Hair follicle dermal papilla cell (primary cell): ENCODE data around the gene HMGA1. TPM values are rescaled to one million over a fixed set of nuclear protein-coding genes. Genes with fewer than 3 reads are reported as not detected.

ENCODE experiments used
- small RNA-seq: library from RNA; depleted of rRNA; stranded (forward); fragments of <200 nt; gene quantifications from one replicate; pipeline ENCODE3, GENCODE V24; 2012
- total RNA-seq: library from RNA; depleted of rRNA; stranded (reverse); fragments of >200 nt; gene quantifications from 2 replicates; pipeline ENCODE4 v1.2.3, GENCODE V29; 2012

The HMGA1 gene
- total RNA-seq: 46.4 and 70.6 TPM in 2 replicates

GRCh38 chr6:34236443-34237315 is at the start of gene HMGA1:
HMGA1 (plus strand) TSS chr6:34236873; CDS start chr6:34240781, 3,908 bp downstream.

GRCh38 chr6:34248727-34249468 is 12.2 kb downstream of the HMGA1 start, which contains the start of gene SMIM29:
SMIM29 (minus strand) TSS chr6:34249006; CDS start chr6:34247791, 1,215 bp downstream.

Small RNA genes within 50 kb of the gene (small RNA-seq; reads per million reads assigned to genes)
- not detected for gene MIR6835

Other genes with a start within 250 kb of the HMGA1 start
- not detected in 2 replicates for gene GRM4, start 90.8 kb upstream of the HMGA1 start, total RNA-seq
- 17.0 and 24.3 TPM in 2 replicates for gene SMIM29, start 12.1 kb downstream of the HMGA1 start, total RNA-seq
- 31.7 and 38.9 TPM in 2 replicates for gene NUDT3, start 155.8 kb downstream of the HMGA1 start, total RNA-seq
- gene RPS10, start 189.2 kb downstream of the HMGA1 start, total RNA-seq: 1,414 and 1,516 TPM in 2 replicates
- under 0.01 TPM in 1 of 2 replicates, not detected in the other for gene PACSIN1, start 229.2 kb downstream of the HMGA1 start, total RNA-seq